Measurements from ENCODE around the gene REXO4.

The REXO4 gene

DNA sequence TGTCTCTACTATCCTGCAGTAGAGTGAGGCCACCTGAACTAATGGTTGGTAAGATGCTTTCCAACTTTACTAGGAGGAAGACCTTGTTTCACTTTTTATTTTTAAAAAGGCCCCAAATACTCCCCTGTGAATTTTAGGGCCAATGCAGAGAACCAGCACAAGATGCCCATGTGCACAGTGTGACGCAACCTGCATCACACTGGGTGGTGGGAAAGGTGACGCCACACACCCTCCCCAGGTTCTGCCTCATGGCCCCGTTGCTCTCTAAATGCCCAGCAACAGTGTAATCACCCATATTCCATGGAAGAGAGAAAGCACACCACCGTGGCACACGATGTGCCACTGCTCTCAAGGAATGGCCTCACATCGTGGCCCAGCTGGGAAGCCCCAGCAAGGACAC is 48.4 kb downstream of the REXO4 start:
- no peak for DNase-seq (ENCODE audit: low read depth in 2 of 2)

DNA sequence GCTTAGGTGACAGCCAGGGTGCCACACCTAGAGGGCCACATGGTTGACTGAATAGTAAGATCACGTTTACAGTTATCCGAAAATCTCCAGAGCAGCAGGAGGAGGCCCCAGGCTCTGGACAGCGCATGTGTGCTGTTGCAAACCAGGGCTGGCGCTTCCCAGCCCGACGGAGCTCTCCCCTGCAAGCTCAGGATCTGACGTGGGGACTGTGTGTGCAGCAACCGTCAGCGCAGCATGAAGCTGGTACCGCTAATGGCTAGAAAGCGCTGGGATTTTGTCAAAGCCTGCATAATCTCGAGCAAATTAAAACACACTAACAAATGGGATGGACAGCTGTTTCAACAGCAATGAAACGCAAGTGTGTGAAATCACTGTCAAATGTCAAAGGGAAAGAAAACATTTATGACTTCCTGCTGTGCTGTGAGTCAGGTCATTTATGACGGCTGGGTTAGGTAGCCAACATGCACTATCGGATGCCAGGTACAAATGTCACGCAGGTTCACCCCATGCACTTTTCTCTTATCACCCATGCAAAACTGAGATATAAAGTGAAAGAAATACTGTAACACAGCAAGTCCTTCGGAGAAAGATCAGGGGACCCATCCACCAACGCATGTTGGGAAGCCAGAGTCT is 49.4 kb downstream of the REXO4 start:
- no peak for DNase-seq (ENCODE audit: low read depth in 2 of 2)

DNA sequence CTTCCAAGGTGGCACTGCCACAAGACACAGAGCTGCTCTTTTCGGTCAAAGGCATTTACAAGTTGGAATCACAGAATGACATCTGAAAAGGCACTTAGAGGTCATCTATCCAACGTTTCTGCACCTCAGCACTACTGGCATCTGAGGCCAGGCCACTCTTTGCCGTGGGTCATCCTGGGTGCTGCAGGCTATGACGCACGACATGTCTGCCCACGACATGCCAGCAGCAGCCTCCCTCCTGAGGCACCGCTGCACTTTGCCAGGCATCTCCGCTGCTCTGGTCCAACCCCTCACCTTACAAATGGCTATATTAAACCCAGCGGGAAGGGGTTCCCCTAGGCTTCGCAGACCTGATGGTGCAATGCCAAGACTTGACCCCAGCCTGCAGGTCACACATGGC is 50.0 kb downstream of the REXO4 start:
- no peak for DNase-seq (ENCODE audit: low read depth in 2 of 2)

DNA sequence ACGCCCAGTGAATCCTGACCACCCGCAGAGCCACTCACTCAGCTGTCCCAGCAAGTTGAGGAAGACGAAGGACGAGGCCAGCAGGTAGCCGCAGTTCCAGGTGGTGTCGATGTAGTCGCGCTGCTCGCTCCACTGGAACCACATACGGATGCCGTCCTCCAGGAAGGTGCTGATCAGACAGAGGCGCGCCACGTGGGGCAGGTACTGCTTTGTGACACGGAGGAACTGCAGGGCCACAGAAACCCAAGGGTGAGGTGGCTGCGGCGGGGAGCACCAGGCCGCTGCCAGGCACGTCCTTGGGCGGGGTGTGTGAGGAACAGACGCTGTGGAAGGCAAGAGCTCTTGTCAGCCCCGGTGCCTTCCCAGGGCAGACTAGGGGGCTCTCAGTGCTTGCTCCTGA is 50.6 kb downstream of the REXO4 start:
- DNase-seq (ENCODE audit: low read depth in 2 of 2): no peak

DNA sequence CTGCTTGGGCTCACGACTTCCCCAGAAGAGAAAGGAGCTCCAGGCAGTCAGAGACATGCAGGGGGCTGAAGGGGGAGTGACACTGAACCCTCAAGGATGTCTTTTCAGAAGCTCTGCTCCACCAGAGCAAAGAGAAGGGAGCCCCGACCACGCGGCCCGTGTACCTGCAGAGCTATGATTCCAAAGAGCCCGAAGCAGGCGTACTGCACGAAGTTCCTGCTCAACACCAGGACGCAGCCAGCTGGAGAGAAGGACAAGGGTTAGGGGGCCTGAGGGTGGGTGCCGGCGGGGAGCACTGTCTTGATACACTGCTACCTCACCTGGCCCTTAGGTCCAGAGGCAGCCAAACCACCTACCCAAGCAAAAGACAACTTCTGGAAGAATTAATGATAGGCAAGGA is 51.4 kb downstream of the REXO4 start:
- DNase-seq (ENCODE audit: low read depth in 2 of 2): no peak

DNA sequence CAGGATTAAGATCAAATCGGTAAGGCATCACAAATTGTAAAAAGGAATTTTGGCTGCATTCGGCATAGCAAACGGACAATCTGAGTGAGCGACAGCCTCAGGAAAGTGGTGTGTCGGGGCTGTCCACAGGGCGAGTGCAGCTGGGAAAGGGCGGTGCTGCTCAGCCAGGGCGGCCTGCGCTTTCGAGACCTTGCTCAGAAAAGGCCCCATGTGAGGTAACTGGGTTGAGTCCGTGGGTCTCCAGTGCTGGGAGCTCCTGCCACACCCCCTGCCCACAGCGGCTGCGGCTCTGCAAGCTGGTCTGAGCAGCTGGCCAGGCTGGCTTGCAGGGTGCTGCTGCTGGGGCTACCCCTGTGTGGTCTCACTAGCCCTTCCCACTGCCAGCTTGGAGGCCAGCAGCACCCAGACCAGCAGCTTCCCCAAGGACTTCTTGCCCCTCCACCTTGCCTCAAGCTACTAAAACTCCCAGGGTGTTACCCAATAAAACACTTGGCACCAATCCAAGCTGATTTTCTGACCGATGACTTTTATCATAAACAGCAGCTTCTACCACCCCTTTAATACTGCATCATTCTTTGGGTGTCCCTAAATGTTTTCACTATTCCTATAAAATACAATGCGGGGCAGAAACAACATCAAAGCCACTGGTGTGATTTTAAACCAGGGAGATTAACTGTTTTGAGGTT is 55.3 kb downstream of the REXO4 start:
- DNase-seq (ENCODE audit: low read depth in 2 of 2): no peak

DNA sequence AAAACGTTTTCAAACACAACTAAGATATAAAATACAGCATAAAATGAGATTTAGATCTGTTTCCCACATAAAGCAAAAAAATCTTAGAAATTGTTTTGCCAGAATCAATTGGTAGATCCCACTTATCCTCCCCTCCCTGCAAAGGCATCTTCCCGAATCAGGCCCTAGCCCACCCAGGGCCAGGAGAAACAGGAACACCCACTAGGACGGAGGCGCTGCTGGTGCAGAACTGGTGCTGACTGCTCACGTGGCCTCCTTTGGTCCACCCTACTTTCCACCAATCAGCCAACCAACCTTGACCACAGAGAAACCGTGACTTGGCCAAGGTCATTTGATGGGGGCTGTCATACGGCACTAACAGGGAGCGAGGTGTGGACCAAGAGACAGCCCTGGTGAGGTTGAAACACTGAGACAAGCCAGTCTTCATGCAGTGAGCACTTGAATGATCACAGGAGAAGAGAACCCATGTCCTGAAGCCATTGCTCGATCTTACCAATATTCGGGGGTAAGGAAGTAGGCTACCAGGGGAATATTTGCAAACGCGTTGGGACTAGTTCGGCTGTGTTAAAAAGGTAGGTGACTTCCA is 56.2 kb downstream of the REXO4 start:
- DNase-seq (ENCODE audit: low read depth in 2 of 2): no peak

DNA sequence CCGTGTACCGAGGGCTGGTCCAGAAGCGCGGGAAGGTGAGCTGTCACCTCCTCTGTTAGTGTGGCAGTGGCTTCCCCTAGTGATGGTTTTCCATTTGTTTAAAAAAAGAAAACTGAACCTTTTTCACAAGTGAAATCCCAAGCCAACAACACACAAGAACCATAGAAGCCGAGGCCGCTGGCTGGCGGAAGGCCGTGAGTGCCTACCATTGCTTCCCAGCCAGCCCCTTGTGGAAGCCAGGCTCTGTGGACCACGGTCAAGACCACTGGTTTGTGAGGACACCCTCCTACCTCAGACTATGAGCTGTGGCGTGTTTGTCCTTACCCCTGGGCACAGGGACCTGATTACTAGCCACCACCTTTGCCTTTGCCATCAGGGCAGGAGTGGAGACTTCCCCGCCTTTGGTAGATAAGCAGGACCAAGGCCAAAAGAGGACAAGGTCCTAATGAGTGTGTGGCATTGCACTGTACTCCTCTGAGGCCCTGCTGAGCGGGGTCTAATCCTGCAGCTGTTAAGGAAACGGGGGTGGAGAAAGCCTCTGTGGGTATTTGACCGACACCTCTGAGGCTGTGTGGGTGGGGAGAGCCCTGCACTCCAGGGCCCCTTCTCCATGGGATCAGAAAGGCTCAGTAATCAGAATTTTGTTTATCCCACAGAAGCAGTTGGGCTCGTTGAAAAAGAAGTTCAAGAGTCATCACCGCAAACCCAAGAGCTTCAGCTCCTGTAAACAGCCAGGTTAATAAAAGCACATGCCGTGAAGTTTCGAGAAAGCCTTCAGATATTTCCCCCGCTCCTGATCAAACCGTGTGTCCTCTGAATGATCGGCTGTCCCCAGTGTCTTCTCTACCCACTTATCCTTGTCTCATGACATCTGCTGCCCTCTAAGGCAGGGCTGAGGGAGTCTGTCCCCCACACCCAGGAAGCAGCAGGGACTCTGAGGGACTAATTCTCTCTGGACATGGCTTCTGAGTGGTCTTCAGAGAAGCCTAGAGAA is 57.1 kb downstream of the REXO4 start:
- no peak for DNase-seq (ENCODE audit: low read depth in 2 of 2)

DNA sequence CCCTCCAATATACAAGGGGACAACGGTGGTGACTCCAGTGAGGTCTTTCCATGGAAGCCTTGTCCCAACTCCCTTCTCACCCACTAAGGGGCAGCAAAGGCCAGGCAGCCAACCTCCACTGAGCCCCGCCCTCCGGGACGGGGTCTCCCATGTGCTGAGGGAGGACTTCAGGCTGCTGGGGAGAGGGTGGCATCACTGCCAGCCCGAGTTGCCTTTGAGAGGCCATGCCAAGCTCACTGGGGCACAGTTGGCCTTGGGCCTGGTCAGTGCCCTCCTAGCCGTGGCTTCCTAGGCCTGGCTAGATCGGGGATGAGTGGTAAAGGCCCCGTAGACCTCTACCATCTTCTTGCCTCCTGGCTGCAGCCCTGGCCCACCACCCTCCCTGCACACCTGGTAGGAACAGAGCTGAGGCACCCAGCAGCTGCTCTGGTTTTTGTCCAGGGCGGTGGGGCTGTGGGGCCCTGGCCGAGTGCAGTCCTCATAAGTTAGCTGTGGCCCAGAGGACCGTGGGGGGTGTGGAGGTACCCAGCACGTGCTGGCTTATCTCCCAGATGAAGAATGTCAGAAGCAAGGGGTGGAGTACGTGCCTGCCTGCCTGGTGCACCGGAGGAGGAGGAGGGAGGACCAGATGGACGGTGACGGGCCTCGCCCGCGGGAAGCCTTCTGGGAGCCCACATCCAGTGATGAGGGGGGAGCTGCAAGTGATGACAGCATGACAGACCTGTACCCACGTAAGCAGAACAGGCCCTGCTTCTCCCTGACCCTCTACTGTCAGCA is 58.2 kb downstream of the REXO4 start:
- no peak for DNase-seq (ENCODE audit: low read depth in 2 of 2)

DNA sequence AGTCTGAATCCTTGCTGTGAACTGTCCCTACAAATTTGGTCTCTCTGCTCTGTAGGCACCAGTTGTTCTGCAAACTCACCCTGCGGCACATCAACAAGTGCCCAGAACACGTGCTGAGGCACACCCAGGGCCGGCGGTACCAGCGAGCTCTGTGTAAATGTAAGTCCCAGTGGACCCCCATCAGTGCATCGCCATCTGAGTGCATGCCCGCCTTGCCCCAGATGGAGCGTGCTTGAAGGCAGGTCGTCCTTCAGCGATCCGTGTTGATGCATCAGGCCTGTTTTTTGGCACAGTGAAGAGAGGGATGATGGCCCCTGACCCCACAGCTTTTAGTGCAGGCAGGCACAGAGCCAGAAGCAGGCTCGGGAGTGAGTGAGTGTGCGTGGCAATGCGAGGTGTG is 60.2 kb downstream of the REXO4 start:
- DNase-seq (ENCODE audit: low read depth in 2 of 2): no peak

DNA sequence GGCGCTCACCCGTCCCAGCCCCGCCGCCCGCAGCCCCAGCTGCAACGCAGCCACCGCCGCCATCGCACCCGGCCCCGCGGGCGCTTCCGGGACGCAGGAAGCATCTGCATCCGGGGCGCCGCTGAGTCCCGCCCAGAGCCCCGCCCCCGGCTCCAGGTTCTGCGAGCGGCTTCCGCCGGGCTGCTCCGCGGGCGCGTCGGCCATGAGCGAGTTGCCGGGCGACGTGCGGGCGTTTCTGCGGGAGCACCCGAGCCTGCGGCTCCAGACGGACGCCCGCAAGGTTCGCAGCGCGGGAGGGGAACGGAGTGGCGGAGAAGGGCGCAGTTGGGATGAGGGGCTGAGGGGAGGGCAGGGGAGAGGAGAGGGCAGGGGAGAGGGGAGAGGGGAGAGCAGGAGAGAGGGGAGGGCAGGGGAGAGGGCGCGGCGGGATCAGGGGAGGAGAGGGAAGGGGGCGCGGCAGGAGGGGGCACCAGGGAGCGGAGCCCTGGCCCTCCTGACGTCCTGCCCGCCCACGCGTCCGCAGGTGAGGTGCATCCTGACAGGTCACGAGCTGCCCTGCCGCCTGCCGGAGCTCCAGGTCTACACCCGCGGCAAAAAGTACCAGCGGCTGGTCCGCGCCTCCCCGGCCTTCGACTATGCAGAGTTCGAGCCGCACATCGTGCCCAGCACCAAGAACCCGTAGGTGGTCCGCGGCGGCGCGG is 61.3 kb downstream of the REXO4 start, which contains the start of the genes SURF1 and SURF2:
SURF1 (minus strand) TSS at position 97 of the 701 bp plus-strand sequence; CDS start at position 63, 34 bp downstream.
SURF2 (plus strand) TSS at position 160 of the 701 bp plus-strand sequence; CDS start at position 203, 43 bp downstream.
- DNase-seq (ENCODE audit: low read depth in 2 of 2): peak; percentile 76 to 85
